BE2C (cell line): ENCODE data around the gene GRID1.

Source experiments
- DNase-seq: peaks from one replicate; pipeline ENCODE4 v3.0.0-alpha.2; 2020
- H3K27me3 ChIP-seq: fragments of 250-450 bp; sonication (Bioruptor Pico); 2 replicates; pipeline ENCODE4 v1.5.1; 2020; ENCODE audit warnings: mild to moderate bottlenecking
- H3K36me3 ChIP-seq: fragments of 250-450 bp; sonication (Bioruptor Pico); 2 replicates; pipeline ENCODE4 v1.5.1; 2020; ENCODE audit warnings: mild to moderate bottlenecking
- H3K4me1 ChIP-seq: fragments of 250-450 bp; sonication (Bioruptor Pico); 2 replicates; pipeline ENCODE4 v1.5.1; 2020
- H3K4me3 ChIP-seq: 2 replicates; pipeline ENCODE4 v1.5.1; 2011; ENCODE audit warnings: low read depth, low read length
- H3K9me3 ChIP-seq: fragments of 250-450 bp; sonication (Bioruptor Pico); 2 replicates; pipeline ENCODE4 v1.5.1; 2020
- CTCF ChIP-seq: IDR thresholded peaks from 2 replicates; pipeline ENCODE4 v1.5.1; 2012; ENCODE audit warnings: mild to moderate bottlenecking, low read depth, low read length

Gene GRID1

GRCh38 chr10:86349474-86349873, 17.1 kb downstream of the GRID1 start:
- Histone ChIP-seq H3K9me3 (no peaks in the 10 kb centered on the region), H3K4me3 (no peak overlapping the region), H3K36me3 (no peaks in the 10 kb centered on the region; the same call in none of the 2 replicates), H3K27me3 (no peaks in the 10 kb centered on the region), H3K4me1 (peaks cover 46% of the 10 kb centered on the region)
- TF ChIP-seq CTCF = peak; percentile 99
- peak; percentile 74 for DNase-seq

- H3K4me1 ChIP-seq = peaks cover 51% of the 10 kb centered on the region
- H3K9me3 ChIP-seq = no peaks in the 10 kb centered on the region
- DNase-seq = peak; percentile 68
- no peaks in the 10 kb centered on the region for H3K27me3 ChIP-seq
- H3K36me3 ChIP-seq = no peaks in the 10 kb centered on the region; the same call in 1 of the 2 replicates
- TF ChIP-seq CTCF = peak; percentile 59
- H3K4me3 ChIP-seq = no peak overlapping the region
Measured at GRCh38 chr10:86348321-86349210, 18.0 kb downstream of the GRID1 start.

GRCh38 chr10:86347856-86348255, 18.7 kb downstream of the GRID1 start:
- Histone ChIP-seq H3K4me1 (peaks cover 59% of the 10 kb centered on the region), H3K27me3 (no peaks in the 10 kb centered on the region), H3K9me3 (no peaks in the 10 kb centered on the region), H3K4me3 (no peak overlapping the region), H3K36me3 (no peaks in the 10 kb centered on the region; the same call in 1 of the 2 replicates)
- TF ChIP-seq CTCF = no peak
- peak; percentile 2 for DNase-seq

DNA sequence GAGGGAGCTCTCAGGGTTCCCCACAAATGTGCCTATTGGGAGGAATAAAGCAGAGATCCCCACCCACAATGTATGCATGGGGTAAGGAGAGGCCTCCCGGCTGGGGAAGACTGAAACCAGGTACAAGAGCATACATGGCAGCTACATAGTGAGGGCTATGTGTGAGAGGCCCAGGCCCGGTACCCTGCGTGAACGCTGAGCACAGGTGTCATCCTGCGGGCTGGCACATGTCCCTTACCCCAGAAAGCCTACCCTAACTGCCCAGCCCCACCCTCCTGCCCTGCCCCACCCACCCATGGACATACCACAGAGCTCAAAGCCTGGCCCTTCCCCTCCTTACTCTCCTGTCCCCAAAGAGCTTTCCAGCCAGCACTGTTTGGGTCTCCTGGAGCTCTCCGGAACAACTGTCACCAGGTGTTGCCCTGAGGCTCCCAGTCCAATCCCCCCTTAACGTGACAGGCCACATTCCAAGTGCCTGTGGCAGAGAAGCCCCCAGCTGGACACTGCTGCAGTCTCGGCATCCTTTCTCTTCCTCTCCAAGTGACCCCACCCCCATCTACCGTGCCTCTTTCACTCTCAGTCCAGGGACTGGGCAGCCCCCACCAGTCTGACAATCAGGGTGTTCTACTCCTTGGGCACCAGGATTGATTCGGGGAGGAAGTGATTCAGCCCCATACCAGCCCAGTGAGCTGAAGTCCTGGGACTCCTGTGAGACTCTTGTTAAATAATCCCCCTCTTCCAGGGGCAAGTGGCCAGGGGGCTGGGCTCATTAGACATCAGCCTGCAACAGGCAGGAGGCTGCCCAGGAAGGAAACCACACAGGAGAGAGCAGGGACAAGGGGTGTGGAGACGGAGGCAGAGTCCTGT, 19.6 kb downstream of the GRID1 start:
- Histone ChIP-seq H3K27me3 (no peaks in the 10 kb centered on the region), H3K4me3 (no peak overlapping the region), H3K4me1 (peaks cover 65% of the 10 kb centered on the region), H3K36me3 (no peaks in the 10 kb centered on the region; the same call in 1 of the 2 replicates), H3K9me3 (no peaks in the 10 kb centered on the region)
- DNase-seq = peak; percentile 18
- no peak for TF ChIP-seq CTCF

- no peak overlapping the region for H3K4me3 ChIP-seq
- no peaks in the 10 kb centered on the region for H3K27me3 ChIP-seq
- no peaks in the 10 kb centered on the region for H3K9me3 ChIP-seq
- peak; percentile 90 for DNase-seq
- no peak for TF ChIP-seq CTCF
- no peaks in the 10 kb centered on the region; the same call in 1 of the 2 replicates for H3K36me3 ChIP-seq
- peaks cover 68% of the 10 kb centered on the region for H3K4me1 ChIP-seq
Measured at GRCh38 chr10:86345859-86346798, 20.5 kb downstream of the GRID1 start.
